H1 (cell line): ENCODE results near the gene COPA. TPM values are rescaled to one million over a fixed set of nuclear protein-coding genes. Genes with fewer than 3 reads are reported as not detected.

Experiments used
- CBX8 ChIP-seq: fragments of 300-800, 300-1000 bp; sonication (generic); IDR thresholded peaks from 2 replicates; pipeline ENCODE4 v1.7.1; 2016; ENCODE audit warnings: low read depth, low read length, borderline replicate concordance
- CHD7 ChIP-seq: fragments of 300-600 bp; sonication (generic); IDR thresholded peaks from 2 replicates; pipeline ENCODE4 v1.7.1; 2012; ENCODE audit warnings: low read length, moderate library complexity, mild to moderate bottlenecking, inconsistent platforms; ENCODE audit not compliant: insufficient replicate concordance
- CREB1 ChIP-seq: IDR thresholded peaks from 2 replicates; pipeline ENCODE4 v1.6.1; 2012; ENCODE audit warnings: inconsistent platforms
- EGR1 ChIP-seq: IDR thresholded peaks from 2 replicates; pipeline ENCODE4 v1.6.1; 2011; ENCODE audit warnings: low read depth, low read length, borderline replicate concordance
- GTF2F1 ChIP-seq: IDR thresholded peaks from 2 replicates; pipeline ENCODE4 v1.6.1; 2012; ENCODE audit warnings: low read depth, low read length, improper control_type of control experiment, borderline replicate concordance
- KDM5A ChIP-seq: fragments of 200-600 bp; IDR thresholded peaks from 2 replicates; pipeline ENCODE4 v1.7.1; 2012; ENCODE audit warnings: mild to moderate bottlenecking, low read length, inconsistent platforms, mixed read lengths
- MAX ChIP-seq: IDR thresholded peaks from 2 replicates; pipeline ENCODE4 v1.6.1; 2012; ENCODE audit warnings: inconsistent platforms
- RAD21 ChIP-seq, 2 experiments: IDR thresholded peaks in 1 of 2; conservative IDR thresholded peaks in 1 of 2; 2 replicates each; pipeline ENCODE4 v1.6.1; 2011; ENCODE audit warnings: low read depth in 2 of 2, low read length in 2 of 2, improper control_type of control experiment in 1 of 2, inconsistent platforms in 1 of 2, mild to moderate bottlenecking in 1 of 2, moderate library complexity in 1 of 2
- TAF7 ChIP-seq: optimal IDR thresholded peaks from 2 replicates; pipeline ENCODE3; 2011; ENCODE audit warnings: low read depth, mild to moderate bottlenecking, inconsistent platforms, low read length, moderate library complexity, borderline replicate concordance
- polyA plus RNA-seq, 7 experiments: library from polyadenylated mRNA; depleted of rRNA in 3 of 7; stranded (reverse) in 5 of 7; unstranded in 2 of 7; fragments of >200 nt in 5 of 7; fragments of 200-250 nt in 2 of 7; gene quantifications; 1 replicate in 5 of 7; 2 replicates in 1 of 7; 4 replicates in 1 of 7; pipeline versions ENCODE4 v1.2.1 to v1.2.3, GENCODE V29; 2011 to 2013; ENCODE audit warnings: missing spikeins in 2 of 7, mixed read lengths in 2 of 7
- total RNA-seq: library from RNA; stranded (reverse); fragmentation: NEBNext Ultra II Directional; extraction: Animal tissue kit (Norgen Biotek cat#: 25700); gene quantifications from 2 replicates; pipeline ENCODE4 v1.2.1, GENCODE V29; 2021

COPA gene
- total and polyA plus RNA-seq, 2 of the 8 experiments (the other 6 are each of a cell fraction or from before 2014, with no cell fraction given), result 78.2 to 115 TPM

GRCh38 chr1:160261893-160262794 lies 80.9 kb downstream of the COPA start, which contains the start of gene DCAF8 (continued):
- TF ChIP-seq CHD7 (no peak), RAD21 (IDR thresholded peaks at IDR 0.05 in 1 of 2, conservative IDR thresholded peaks at IDR 0.05 in 1 of 2; ENCODE audit: low read depth in 2 of 2, low read length in 2 of 2) (no peak), TAF7 (peak; percentile 89), CBX8 (no peak), EGR1 (peak; percentile 22; the same call in 1 of the 2 replicates), GTF2F1 (no peak; the same call in 1 of the 2 replicates), MAX (peak; percentile 32; the same call in 1 of the 2 replicates), CREB1 (peak; percentile 65; the same call in 1 of the 2 replicates), KDM5A (peak; percentile 53; the same call in 1 of the 2 replicates)
